ENCODE data around the gene CLHC1. TPM values are rescaled to one million over a fixed set of nuclear protein-coding genes. Genes with fewer than 3 reads are reported as not detected.
"Not testable (repeated sequence)": the region's sequence is repeated elsewhere in the genome, so short reads cannot be mapped to it uniquely, and the experiment has no call there.

Gene CLHC1
- polyA plus RNA-seq, 3 donors, result 19.1 to 25.7 (median 22.0) TPM

- no peak for DNase-seq (ENCODE audit: low read depth in 3 of 3, low spot score in 2 of 3)
Measured at GRCh38 chr2:55155206-55155605, 76.9 kb downstream of the CLHC1 start.

- no peak for DNase-seq (ENCODE audit: low read depth in 3 of 3, low spot score in 2 of 3)
Measured at GRCh38 chr2:55154525-55155030, 77.5 kb downstream of the CLHC1 start.

- no peak for DNase-seq (ENCODE audit: low read depth in 3 of 3, low spot score in 2 of 3)
Measured at GRCh38 chr2:55153584-55154299, 78.4 kb downstream of the CLHC1 start.

GRCh38 chr2:55152475-55153412 lies 79.3 kb downstream of the CLHC1 start:
- no peak for DNase-seq (ENCODE audit: low read depth in 3 of 3, low spot score in 2 of 3)

- DNase-seq (ENCODE audit: low read depth in 3 of 3, low spot score in 2 of 3), result no peak
Measured at GRCh38 chr2:55151733-55152433, 80.2 kb downstream of the CLHC1 start.

- no peak for DNase-seq (ENCODE audit: low read depth in 3 of 3, low spot score in 2 of 3)
Measured at GRCh38 chr2:55150834-55151233, 81.3 kb downstream of the CLHC1 start.

GRCh38 chr2:55148269-55148668 lies 83.8 kb downstream of the CLHC1 start:
- DNase-seq (ENCODE audit: low read depth in 3 of 3, low spot score in 2 of 3), result no peak

GRCh38 chr2:55147531-55147930 lies 84.6 kb downstream of the CLHC1 start:
- no peak for DNase-seq (ENCODE audit: low read depth in 3 of 3, low spot score in 2 of 3)

- no peak for DNase-seq (ENCODE audit: low read depth in 3 of 3, low spot score in 2 of 3)
Measured at GRCh38 chr2:55147041-55147440, 85.1 kb downstream of the CLHC1 start.

- DNase-seq (ENCODE audit: low read depth in 3 of 3, low spot score in 2 of 3), result no peak
Measured at GRCh38 chr2:55146263-55146662, 85.8 kb downstream of the CLHC1 start.

- no peak for DNase-seq (ENCODE audit: low read depth in 3 of 3, low spot score in 2 of 3)
Measured at GRCh38 chr2:55144922-55145820, 86.9 kb downstream of the CLHC1 start.

- DNase-seq (ENCODE audit: low read depth in 3 of 3, low spot score in 2 of 3), result not testable (repeated sequence)
Measured at GRCh38 chr2:55143706-55144105, 88.4 kb downstream of the CLHC1 start.

- no peak for DNase-seq (ENCODE audit: low read depth in 3 of 3, low spot score in 2 of 3)
Measured at GRCh38 chr2:55142518-55142917, 89.6 kb downstream of the CLHC1 start.

- no peak for DNase-seq (ENCODE audit: low read depth in 3 of 3, low spot score in 2 of 3)
Measured at GRCh38 chr2:55141572-55142413, 90.3 kb downstream of the CLHC1 start.

GRCh38 chr2:55140316-55141219 lies 91.5 kb downstream of the CLHC1 start:
- no peak for DNase-seq (ENCODE audit: low read depth in 3 of 3, low spot score in 2 of 3)

GRCh38 chr2:55139305-55139704 lies 92.8 kb downstream of the CLHC1 start:
- DNase-seq (ENCODE audit: low read depth in 3 of 3, low spot score in 2 of 3), result no peak

- no peak for DNase-seq (ENCODE audit: low read depth in 3 of 3, low spot score in 2 of 3)
Measured at GRCh38 chr2:55138882-55139229, 93.2 kb downstream of the CLHC1 start.
